PC-3 (cell line): Measurements from ENCODE around the gene WDR72. TPM values are rescaled to one million over a fixed set of nuclear protein-coding genes. Genes with fewer than 3 reads are reported as not detected.

Experiments
- ATAC-seq: fragments of 200-7000 bp; cut with Tn5 transposase; 2 replicates; pipeline ENCODE4 v1.9.1; 2020; ENCODE audit warnings: mild to moderate bottlenecking, moderate library complexity
- BruUV-seq: library from RNA; stranded (reverse); fragments of 400-500 nt; replicated peaks from 2 replicates; lab custom pipeline; 2021; lab: Mats Ljungman, UMichigan
- CTCF ChIA-PET: fragments of 300-600 bp; sonication (Branson Sonifier 250); formaldehyde crosslinking; loops from one replicate; lab custom pipeline; 2022; ENCODE audit warnings: antibody characterized with exemption; lab: Charles Lee
- POLR2A ChIA-PET: fragments of 300-600 bp; sonication (Branson Sonifier 250); formaldehyde crosslinking; loops from one replicate; lab custom pipeline; 2022; ENCODE audit warnings: antibody characterized with exemption; ENCODE audit not compliant: unreplicated experiment; lab: Charles Lee
- DNase-seq: peaks from one replicate; pipeline ENCODE4 v3.0.0-alpha.2; 2015
- H2AFZ ChIP-seq: fragments of 300-600 bp; sonication (generic); 2 replicates; pipeline ENCODE4 v1.6.0; 2016; ENCODE audit warnings: antibody characterized with exemption, low read length
- H3F3A ChIP-seq: fragments of 300-600 bp; sonication (generic); one replicate; pipeline ENCODE4 v1.6.0; 2017; ENCODE audit warnings: antibody characterized with exemption, low read length, control low read depth, mild to moderate bottlenecking; ENCODE audit not compliant: unreplicated experiment
- H3K27ac ChIP-seq: fragments of 300-600 bp; sonication (generic); 2 replicates; pipeline ENCODE4 v1.5.1; 2016; ENCODE audit warnings: mild to moderate bottlenecking, low read length
- H3K27me3 ChIP-seq: fragments of 300-600 bp; sonication (generic); 2 replicates; pipeline ENCODE4 v1.6.1; 2016; ENCODE audit warnings: low read length, mixed read lengths
- H3K36me3 ChIP-seq: fragments of 300-600 bp; sonication (generic); 2 replicates; pipeline ENCODE4 v1.6.1; 2016; ENCODE audit warnings: low read depth, mixed run types, low read length, mixed read lengths
- H3K4me1 ChIP-seq: fragments of 300-600 bp; sonication (generic); 2 replicates; pipeline ENCODE4 v1.5.1; 2016; ENCODE audit warnings: low read length; ENCODE audit not compliant: insufficient read depth
- H3K4me2 ChIP-seq: fragments of 300-600 bp; sonication (generic); 2 replicates; pipeline ENCODE4 v1.6.0; 2016; ENCODE audit warnings: low read length
- H3K4me3 ChIP-seq: fragments of 300-600 bp; sonication (generic); 2 replicates; pipeline ENCODE4 v1.5.1; 2016; ENCODE audit warnings: mild to moderate bottlenecking, low read length, mixed read lengths
- H3K79me2 ChIP-seq: fragments of 300-600 bp; sonication (generic); 2 replicates; pipeline ENCODE4 v1.6.1; 2017; ENCODE audit warnings: low read length, mixed read lengths
- H3K9ac ChIP-seq: fragments of 300-600 bp; sonication (generic); 2 replicates; pipeline ENCODE4 v1.6.0; 2016; ENCODE audit warnings: mild to moderate bottlenecking, low read length
- H3K9me2 ChIP-seq: fragments of 300-600 bp; sonication (generic); replicated peaks from 2 replicates; pipeline ENCODE4 v1.6.1; 2016; ENCODE audit warnings: mixed run types, low read length, mixed read lengths
- H3K9me3 ChIP-seq: fragments of 300-600 bp; sonication (generic); 2 replicates; pipeline ENCODE4 v1.6.1; 2016; ENCODE audit warnings: low read length, mixed read lengths
- H4K20me1 ChIP-seq: fragments of 300-600 bp; sonication (generic); 2 replicates; pipeline ENCODE4 v1.6.1; 2016; ENCODE audit warnings: low read length, mixed read lengths
- CTCF ChIP-seq: fragments of 300-600 bp; sonication (generic); conservative IDR thresholded peaks from 2 replicates; pipeline ENCODE4 v1.5.1; 2017; ENCODE audit warnings: antibody characterized with exemption, low read depth, mild to moderate bottlenecking, low read length
- EZH2 ChIP-seq: fragments of 300-600 bp; sonication (generic); IDR thresholded peaks from one replicate; pipeline ENCODE4 v1.6.1; 2017; ENCODE audit warnings: antibody characterized with exemption, mild to moderate bottlenecking, low read length; ENCODE audit not compliant: unreplicated experiment
- EZH2phosphoT487 ChIP-seq: fragments of 300-600 bp; sonication (generic); IDR thresholded peaks from 2 replicates; pipeline ENCODE4 v1.6.1; 2018; ENCODE audit warnings: mild to moderate bottlenecking, antibody characterized with exemption, low read length, borderline replicate concordance
- intact Hi-C: fragments of 100-400 bp; cut with micrococcal nuclease; formaldehyde crosslinking; loops from 2 replicates; pipeline ENCODE4 v1.9.0; 2023
- total RNA-seq: library from RNA; depleted of rRNA; stranded (reverse); fragments of >200 nt; gene quantifications from 2 replicates; pipeline ENCODE4 v1.2.3, GENCODE V29; 2014; rRNA removed

WDR72 gene
- total RNA-seq, 1 experiment from 2014 or later, result 5.9 TPM

DNA sequence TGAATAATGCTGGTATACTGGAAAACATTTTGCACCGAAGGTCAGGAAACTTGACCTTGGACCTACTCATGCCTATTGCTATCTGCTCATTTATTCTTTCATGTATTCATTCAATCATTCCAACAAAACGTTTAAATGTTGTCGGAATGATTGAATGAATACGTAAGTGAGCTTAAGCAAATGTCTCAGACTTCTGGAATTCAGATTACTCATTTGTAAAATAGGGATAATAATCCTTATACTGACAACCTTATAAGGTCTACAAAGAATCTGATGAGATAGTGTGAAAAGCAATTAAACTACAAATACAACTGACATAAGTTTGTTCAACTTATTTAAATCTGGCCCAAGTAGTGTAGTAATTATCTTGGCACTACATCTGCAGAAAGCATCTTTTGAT lies 288.7 kb downstream of the WDR72 start:
- Histone ChIP-seq H2AFZ (no peak overlapping the region), H3F3A (no peaks in the 10 kb centered on the region), H3K9me3 (no peaks in the 10 kb centered on the region), H3K4me1 (no peaks in the 10 kb centered on the region), H3K4me2 (no peak overlapping the region), H3K27ac (no peak overlapping the region), H3K9me2 (no peaks in the 10 kb centered on the region), H4K20me1 (no peaks in the 10 kb centered on the region), H3K36me3 (no peaks in the 10 kb centered on the region), H3K27me3 (peaks cover 22% of the 10 kb centered on the region), H3K79me2 (no peaks in the 10 kb centered on the region), H3K9ac (no peak overlapping the region), H3K4me3 (no peak overlapping the region)
- ChIA-PET CTCF (no interaction called here), POLR2A (no interaction called here)
- TF ChIP-seq EZH2 (no peak), EZH2phosphoT487 (no peak), CTCF (no peak)
- no peak for DNase-seq
- BruUV-seq, result no TSS peak
- no peak for ATAC-seq
- intact Hi-C loops, result no loop called here

- no peaks in the 10 kb centered on the region for H3K79me2 ChIP-seq
- peaks cover 18% of the 10 kb centered on the region for H3K27me3 ChIP-seq
- TF ChIP-seq CTCF, result no peak
- TF ChIP-seq EZH2phosphoT487, result no peak
- no peak for TF ChIP-seq EZH2
- DNase-seq (no peak), ATAC-seq (no peak)
- no peak overlapping the region for H2AFZ ChIP-seq
- no peaks in the 10 kb centered on the region for H3K36me3 ChIP-seq
- BruUV-seq, result no TSS peak
- intact Hi-C loops, result no loop called here
- no peaks in the 10 kb centered on the region for H4K20me1 ChIP-seq
- POLR2A ChIA-PET, result no interaction called here
- no peak overlapping the region for H3K4me3 ChIP-seq
- no peaks in the 10 kb centered on the region for H3F3A ChIP-seq
- H3K9ac ChIP-seq, result no peak overlapping the region
- H3K27ac ChIP-seq, result no peak overlapping the region
- no peaks in the 10 kb centered on the region for H3K9me3 ChIP-seq
- H3K9me2 ChIP-seq, result no peaks in the 10 kb centered on the region
- no peaks in the 10 kb centered on the region for H3K4me1 ChIP-seq
- H3K4me2 ChIP-seq, result no peak overlapping the region
- CTCF ChIA-PET, result no interaction called here
These were observed 290.0 kb downstream of the WDR72 start for GRCh38 chr15:53469422-53469821.

Other genes with a start within 250 kb of the WDR72 start
- gene UNC13C, start 218.8 kb upstream of the WDR72 start, total RNA-seq, result not detected in 2 replicates